Breast epithelium (tissue), 4 donors: ENCODE measurements around the gene KCNN4. TPM values are rescaled to one million over a fixed set of nuclear protein-coding genes. Genes with fewer than 3 reads are reported as not detected.

Experiments
- DNase-seq, 2 donors: peaks; one replicate each; pipeline ENCODE4 v3.0.0-alpha.2; 2019; ENCODE audit warnings: low spot score in 2 of 2
- H3K27ac ChIP-seq, 2 donors: fragments of 200-600 bp; sonication (generic) in 1 of 2; one replicate each; pipeline ENCODE4 v1.5.1; 2016 to 2019; ENCODE audit warnings: mild to moderate bottlenecking in 1 of 2
- H3K27me3 ChIP-seq, 2 donors: fragments of 200-600 bp; sonication (generic) in 1 of 2; one replicate each; pipeline versions ENCODE4 v1.5.1 to v1.6.0; 2017 to 2019; ENCODE audit warnings: control low read depth in 1 of 2, mild to moderate bottlenecking in 1 of 2
- H3K36me3 ChIP-seq: fragments of 200-600 bp; one replicate; pipeline ENCODE4 v1.5.1; 2019
- H3K4me1 ChIP-seq, 2 donors: fragments of 200-600 bp; sonication (generic); one replicate each; pipeline ENCODE4 v1.5.1; 2016 to 2019; ENCODE audit warnings: control low read depth in 1 of 2
- H3K4me3 ChIP-seq, 3 donors: fragments of 200-600 bp; sonication (generic); 1 replicate in 2 of 3; 2 replicates in 1 of 3; pipeline ENCODE4 v1.5.1; 2016 to 2019; ENCODE audit warnings: mild to moderate bottlenecking in 3 of 3, moderate library complexity in 2 of 3
- H3K9me3 ChIP-seq, 2 donors: fragments of 200-600 bp; sonication (generic) in 1 of 2; one replicate each; pipeline ENCODE4 v1.5.1; 2016 to 2019; ENCODE audit warnings: control low read depth in 1 of 2
- CTCF ChIP-seq, 3 donors: fragments of 450-650 bp; IDR thresholded peaks; one replicate each; pipeline ENCODE4 v1.5.1; 2016 to 2017; ENCODE audit warnings: antibody characterized with exemption in 3 of 3, mild to moderate bottlenecking in 3 of 3, moderate library complexity in 3 of 3
- POLR2A ChIP-seq: fragments of 450-650 bp; IDR thresholded peaks from one replicate; pipeline ENCODE4 v1.6.1; 2016; ENCODE audit warnings: antibody characterized with exemption, mild to moderate bottlenecking, moderate library complexity
- POLR2AphosphoS5 ChIP-seq, 3 donors: sonication (generic); formaldehyde crosslinking; IDR thresholded peaks; one replicate each; pipeline ENCODE4 v1.6.1; 2017; ENCODE audit warnings: antibody characterized with exemption in 3 of 3
- intact Hi-C: fragments of 100-400 bp; cut with DNase I; formaldehyde crosslinking; loops from one replicate; pipeline ENCODE4 v1.15.1; 2023; ENCODE audit warnings: low total_unique reads
- total RNA-seq, 3 donors: library from RNA; depleted of rRNA; stranded (reverse); fragments of >200 nt; gene quantifications; one replicate each; pipeline ENCODE4 v1.1.0, GENCODE V29; 2016

KCNN4 gene
- total RNA-seq, 3 donors from 2014 or later, result 1.9 to 61.9 (median 28.2) TPM

- H3K9me3 ChIP-seq, result no peaks in the 10 kb centered on the region
- intact Hi-C loops, result no loop called here
- peak overlapping the region in 1 of 2 donors; percentile 12 for H3K27ac ChIP-seq
- H3K36me3 ChIP-seq, result peaks cover 4% of the 10 kb centered on the region
- H3K27me3 ChIP-seq, result no peaks in the 10 kb centered on the region
- TF ChIP-seq CTCF (IDR thresholded peaks at IDR 0.05) (no peak), POLR2AphosphoS5 (IDR thresholded peaks at IDR 0.05) (no peak), POLR2A (no peak)
- H3K4me1 ChIP-seq, result no peaks in the 10 kb centered on the region
- no peak overlapping the region for H3K4me3 ChIP-seq
- no peak for DNase-seq
Observed at GRCh38 chr19:43731346-43731745, 49.4 kb downstream of the KCNN4 start.

GRCh38 chr19:43729919-43730318 lies 50.9 kb downstream of the KCNN4 start:
- intact Hi-C loops, result no loop called here
- Histone ChIP-seq H3K27ac (no peak overlapping the region), H3K4me3 (no peak overlapping the region), H3K9me3 (no peaks in the 10 kb centered on the region), H3K4me1 (no peaks in the 10 kb centered on the region), H3K27me3 (no peaks in the 10 kb centered on the region), H3K36me3 (no peaks in the 10 kb centered on the region)
- TF ChIP-seq POLR2AphosphoS5 (IDR thresholded peaks at IDR 0.05), result no peak
- TF ChIP-seq CTCF (IDR thresholded peaks at IDR 0.05), result no peak
- TF ChIP-seq POLR2A, result no peak
- DNase-seq, result no peak

- H3K9me3 ChIP-seq, result no peaks in the 10 kb centered on the region
Observed at GRCh38 chr19:43727593-43727853, 53.2 kb downstream of the KCNN4 start.

GRCh38 chr19:43726736-43727592 lies 53.8 kb downstream of the KCNN4 start:
- H3K4me3 ChIP-seq, result no peak overlapping the region
- H3K27me3 ChIP-seq, result no peaks in the 10 kb centered on the region
- no peak overlapping the region for H3K27ac ChIP-seq
- TF ChIP-seq CTCF (IDR thresholded peaks at IDR 0.05), result no peak
- no peak for TF ChIP-seq POLR2A
- no peak for TF ChIP-seq POLR2AphosphoS5 (IDR thresholded peaks at IDR 0.05)
- intact Hi-C loops, result no loop called here
- no peaks in the 10 kb centered on the region for H3K4me1 ChIP-seq
- DNase-seq, result peak; percentile 20 to 59
- no peaks in the 10 kb centered on the region for H3K9me3 ChIP-seq
- H3K36me3 ChIP-seq, result no peaks in the 10 kb centered on the region

More at GRCh38 chr19:43727593-43727853, 53.2 kb downstream of the KCNN4 start:
- H3K27me3 ChIP-seq, result no peaks in the 10 kb centered on the region
- TF ChIP-seq CTCF (IDR thresholded peaks at IDR 0.05), result no peak
- TF ChIP-seq POLR2A, result no peak
- TF ChIP-seq POLR2AphosphoS5 (IDR thresholded peaks at IDR 0.05), result no peak
- H3K27ac ChIP-seq, result no peak overlapping the region
- no peaks in the 10 kb centered on the region for H3K4me1 ChIP-seq
- intact Hi-C loops, result no loop called here
- no peak for DNase-seq
- H3K36me3 ChIP-seq, result no peaks in the 10 kb centered on the region
- no peak overlapping the region for H3K4me3 ChIP-seq

- Histone ChIP-seq H3K4me3 (no peak overlapping the region), H3K27me3 (no peaks in the 10 kb centered on the region), H3K36me3 (no peaks in the 10 kb centered on the region), H3K4me1 (no peaks in the 10 kb centered on the region), H3K27ac (no peak overlapping the region), H3K9me3 (no peaks in the 10 kb centered on the region)
- DNase-seq, result no peak
- TF ChIP-seq CTCF (IDR thresholded peaks at IDR 0.05) (no peak), POLR2A (no peak), POLR2AphosphoS5 (IDR thresholded peaks at IDR 0.05) (no peak)
- intact Hi-C loops, result no loop called here
Observed at GRCh38 chr19:43725468-43725867, 55.3 kb downstream of the KCNN4 start.
